GM21367 (cell line): Measurements from ENCODE around the gene ANGEL1.

ENCODE experiments used
- ATAC-seq: cut with Tn5 transposase; IDR thresholded peaks from one replicate; pipeline ENCODE4 v1.9.1; 2021; ENCODE audit not compliant: unreplicated experiment

Gene ANGEL1

GRCh38 chr14:76779221-76780057 lies 33.2 kb downstream of the ANGEL1 start:
- no peak for ATAC-seq

GRCh38 chr14:76778546-76779215 lies 34.0 kb downstream of the ANGEL1 start:
- no peak for ATAC-seq

GRCh38 chr14:76777721-76778120 lies 35.0 kb downstream of the ANGEL1 start:
- no peak for ATAC-seq

- no peak for ATAC-seq
Measured at GRCh38 chr14:76776428-76777251, 36.0 kb downstream of the ANGEL1 start.

- no peak for ATAC-seq
Measured at GRCh38 chr14:76775695-76776427, 36.8 kb downstream of the ANGEL1 start.

- no peak for ATAC-seq
Measured at GRCh38 chr14:76774821-76775694, 37.6 kb downstream of the ANGEL1 start.

- no peak for ATAC-seq
Measured at GRCh38 chr14:76773956-76774820, 38.5 kb downstream of the ANGEL1 start.

GRCh38 chr14:76773188-76773885 lies 39.3 kb downstream of the ANGEL1 start:
- ATAC-seq = no peak

- no peak for ATAC-seq
Measured at GRCh38 chr14:76772300-76773187, 40.1 kb downstream of the ANGEL1 start.

GRCh38 chr14:76771437-76771980 lies 41.2 kb downstream of the ANGEL1 start:
- ATAC-seq = no peak

GRCh38 chr14:76770521-76771436 lies 41.9 kb downstream of the ANGEL1 start:
- no peak for ATAC-seq

GRCh38 chr14:76769636-76770292 lies 42.9 kb downstream of the ANGEL1 start:
- ATAC-seq = no peak

- ATAC-seq = no peak
Measured at GRCh38 chr14:76768671-76769500, 43.8 kb downstream of the ANGEL1 start.
